Adrenal gland (tissue), 5 donors: Measurements from ENCODE around the gene BTN2A1.

Source experiments
- POLR2A ChIP-seq, 2 donors: fragments of 450-650 bp; IDR thresholded peaks; one replicate each; pipeline ENCODE4 v1.6.1; 2017; ENCODE audit warnings: antibody characterized with exemption in 2 of 2, mild to moderate bottlenecking in 2 of 2, moderate library complexity in 1 of 2
- TF ChIP-seq, protein P1 (sequence below), 6 experiments: fragments of 450-650 bp in 4 of 6; fragments of 200-600 bp in 2 of 6; sonication (generic) in 1 of 6; IDR thresholded peaks; 1 replicate in 5 of 6; 2 replicates in 1 of 6; pipeline versions ENCODE4 v1.5.1 to v1.8.0; 2016 to 2021; ENCODE audit warnings: antibody characterized with exemption in 6 of 6, mild to moderate bottlenecking in 2 of 6, moderate library complexity in 1 of 6
- donor health status: DM: no; HTN: no; CAD: no.

DNA sequence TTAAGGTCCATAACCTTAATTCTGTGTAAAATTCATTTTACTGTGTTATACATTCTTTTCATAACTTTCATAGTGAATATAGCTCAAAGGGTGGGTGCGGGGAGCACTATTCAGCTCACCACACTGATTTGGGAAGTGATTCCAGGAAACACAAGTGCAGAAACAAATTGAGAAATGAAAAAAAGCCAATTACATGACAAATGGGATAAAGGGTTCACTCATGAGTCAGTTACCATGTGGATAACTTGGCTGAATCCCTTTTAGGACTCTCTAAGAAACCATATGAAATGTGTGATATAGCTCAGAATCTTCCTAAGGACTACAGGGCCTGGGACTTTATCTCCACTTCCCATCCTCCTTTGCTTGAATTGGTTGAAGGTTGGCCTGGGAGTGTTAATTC lies 3.1 kb upstream of the BTN2A1 start:
- TF ChIP-seq POLR2A (IDR thresholded peaks at IDR 0.05) = no peak
- TF ChIP-seq, protein P1, sequence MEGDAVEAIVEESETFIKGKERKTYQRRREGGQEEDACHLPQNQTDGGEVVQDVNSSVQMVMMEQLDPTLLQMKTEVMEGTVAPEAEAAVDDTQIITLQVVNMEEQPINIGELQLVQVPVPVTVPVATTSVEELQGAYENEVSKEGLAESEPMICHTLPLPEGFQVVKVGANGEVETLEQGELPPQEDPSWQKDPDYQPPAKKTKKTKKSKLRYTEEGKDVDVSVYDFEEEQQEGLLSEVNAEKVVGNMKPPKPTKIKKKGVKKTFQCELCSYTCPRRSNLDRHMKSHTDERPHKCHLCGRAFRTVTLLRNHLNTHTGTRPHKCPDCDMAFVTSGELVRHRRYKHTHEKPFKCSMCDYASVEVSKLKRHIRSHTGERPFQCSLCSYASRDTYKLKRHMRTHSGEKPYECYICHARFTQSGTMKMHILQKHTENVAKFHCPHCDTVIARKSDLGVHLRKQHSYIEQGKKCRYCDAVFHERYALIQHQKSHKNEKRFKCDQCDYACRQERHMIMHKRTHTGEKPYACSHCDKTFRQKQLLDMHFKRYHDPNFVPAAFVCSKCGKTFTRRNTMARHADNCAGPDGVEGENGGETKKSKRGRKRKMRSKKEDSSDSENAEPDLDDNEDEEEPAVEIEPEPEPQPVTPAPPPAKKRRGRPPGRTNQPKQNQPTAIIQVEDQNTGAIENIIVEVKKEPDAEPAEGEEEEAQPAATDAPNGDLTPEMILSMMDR (IDR thresholded peaks at IDR 0.05) = no peak
